Measurements from ENCODE around the gene G6PC3.

GRCh38 chr17:44039829-44040635 is 30.5 kb upstream of the G6PC3 start:
- no peak for TF ChIP-seq TAF1 (IDR thresholded peaks at IDR 0.05; ENCODE audit: borderline replicate concordance, low read depth, low read length)
- TF ChIP-seq EZH2 (IDR thresholded peaks at IDR 0.05; ENCODE audit: borderline replicate concordance, control insufficient read depth, low read depth, low read length), result no peak
- no peak for TF ChIP-seq RFX5 (IDR thresholded peaks at IDR 0.05; ENCODE audit: low read depth, low read length)
- no peak for TF ChIP-seq NRF1 (conservative IDR thresholded peaks at IDR 0.05; ENCODE audit: low read depth, low read length)
- no peak for TF ChIP-seq NFYB (IDR thresholded peaks at IDR 0.05; ENCODE audit: insufficient read depth, low read depth, low read length)
- no peak for TF ChIP-seq JUNB (IDR thresholded peaks at IDR 0.05)
